Activated naive CD4-positive, alpha-beta T cell (primary cell): ENCODE measurements around the gene CHST10.
"Not testable (repeated sequence)": the region's sequence is repeated elsewhere in the genome, so short reads cannot be mapped to it uniquely, and the experiment has no call there.

ENCODE experiments used
- DNase-seq, 4 experiments: peaks; one replicate each; lab custom pipeline; 2025; lab: John Stamatoyannopoulos, UW

Gene CHST10

DNA sequence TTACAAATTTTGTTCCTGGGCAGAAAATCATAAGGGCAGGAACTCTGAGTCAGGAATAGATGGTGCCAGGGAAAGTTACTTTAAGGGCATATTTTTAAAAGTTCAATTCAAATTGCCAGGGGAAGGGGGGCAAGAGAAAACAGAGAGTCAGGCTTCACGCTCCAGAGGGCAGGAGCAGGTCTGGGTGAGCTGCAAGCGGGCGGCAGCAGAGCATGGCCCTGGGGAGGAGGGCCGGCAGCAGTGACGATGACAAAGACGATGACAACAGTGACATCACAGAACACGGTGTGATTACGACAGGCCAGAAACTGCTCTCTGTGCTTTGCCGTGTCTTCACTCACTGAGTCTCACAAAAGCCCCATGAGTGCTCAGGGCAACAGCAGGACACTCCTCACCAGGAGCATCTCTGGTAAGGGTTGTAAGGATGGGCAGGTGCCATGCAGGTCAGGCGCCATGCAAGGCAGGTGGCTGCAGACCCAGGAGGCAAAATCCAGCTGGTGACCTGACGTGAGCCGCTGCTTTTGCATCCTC, 23.3 kb downstream of the CHST10 start:
- no peak for DNase-seq

DNA sequence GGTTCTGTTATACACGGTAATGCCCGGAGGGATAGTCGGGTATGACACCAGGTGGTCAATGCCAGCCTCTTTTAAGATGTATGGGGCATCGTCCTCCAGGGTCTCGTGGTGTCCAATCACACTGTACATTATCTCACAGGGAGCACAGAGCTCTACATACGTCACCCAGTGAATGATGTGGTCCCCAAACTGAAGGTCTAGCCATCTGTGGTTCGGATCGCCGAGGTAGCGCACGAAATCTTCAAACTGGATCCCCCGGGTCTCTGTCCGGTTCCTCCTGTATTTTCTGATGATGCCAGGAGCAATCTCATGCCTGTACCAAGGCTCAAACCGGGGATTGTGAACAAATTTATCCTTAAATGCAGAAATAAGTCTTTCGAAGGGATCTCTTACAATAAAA, 24.1 kb downstream of the CHST10 start:
- DNase-seq: no peak

DNA sequence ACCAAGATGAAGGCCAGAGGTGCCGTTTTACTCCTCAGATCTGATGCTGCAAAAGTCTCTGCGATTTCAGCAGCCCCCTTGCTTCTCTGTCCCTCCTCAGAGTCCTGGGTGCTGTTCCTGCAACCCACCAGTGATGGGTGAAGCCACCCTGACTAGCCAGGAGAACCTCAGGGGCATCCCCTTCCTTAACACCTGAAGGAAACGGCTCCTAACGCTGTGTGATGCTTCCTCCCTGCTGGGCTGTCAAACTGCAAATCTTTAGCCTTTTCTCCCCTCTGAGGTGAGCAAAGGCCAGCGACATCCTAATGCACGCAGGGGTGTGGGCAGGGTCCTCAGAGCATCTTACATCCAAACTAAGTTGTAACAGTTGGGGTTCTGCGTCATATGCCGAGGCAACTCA, 24.8 kb downstream of the CHST10 start:
- no peak for DNase-seq

DNA sequence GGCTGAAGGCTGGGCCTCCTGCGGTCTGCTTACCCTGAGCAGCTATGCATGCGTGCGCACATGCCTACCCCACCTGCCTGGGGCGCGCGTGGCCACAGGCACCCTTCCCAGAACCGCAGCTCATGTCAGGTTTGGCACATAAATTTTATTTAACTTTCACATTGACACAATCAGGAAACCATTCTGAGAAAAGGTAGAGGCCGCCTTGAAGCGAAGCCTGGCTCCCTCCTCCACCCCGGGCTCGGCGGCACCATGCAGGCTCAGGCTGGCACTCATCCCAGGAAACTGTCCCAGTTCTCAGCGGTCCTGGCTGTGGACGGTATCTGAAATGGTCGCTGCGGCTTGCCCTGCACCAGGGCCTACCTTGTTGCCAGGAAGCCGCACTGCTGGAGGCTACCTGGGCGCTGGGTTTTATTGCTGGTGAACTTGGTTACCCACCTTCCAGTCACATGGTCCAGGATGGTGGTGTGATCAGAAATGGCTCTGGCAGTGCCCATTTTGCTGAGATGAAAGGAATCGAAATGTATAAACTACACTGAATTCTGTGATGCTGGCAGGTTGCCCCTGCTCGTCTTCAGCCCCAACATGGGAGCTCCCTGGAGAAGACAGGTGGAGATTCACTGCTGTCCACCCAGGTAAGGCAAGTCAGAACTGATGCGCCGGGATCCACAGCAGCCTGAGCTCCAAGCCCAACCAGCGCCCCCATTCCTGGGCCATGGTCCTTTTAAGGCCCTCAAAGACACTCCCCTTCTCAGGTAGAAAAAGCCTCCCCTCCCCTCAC, 25.5 kb downstream of the CHST10 start:
- no peak for DNase-seq

DNA sequence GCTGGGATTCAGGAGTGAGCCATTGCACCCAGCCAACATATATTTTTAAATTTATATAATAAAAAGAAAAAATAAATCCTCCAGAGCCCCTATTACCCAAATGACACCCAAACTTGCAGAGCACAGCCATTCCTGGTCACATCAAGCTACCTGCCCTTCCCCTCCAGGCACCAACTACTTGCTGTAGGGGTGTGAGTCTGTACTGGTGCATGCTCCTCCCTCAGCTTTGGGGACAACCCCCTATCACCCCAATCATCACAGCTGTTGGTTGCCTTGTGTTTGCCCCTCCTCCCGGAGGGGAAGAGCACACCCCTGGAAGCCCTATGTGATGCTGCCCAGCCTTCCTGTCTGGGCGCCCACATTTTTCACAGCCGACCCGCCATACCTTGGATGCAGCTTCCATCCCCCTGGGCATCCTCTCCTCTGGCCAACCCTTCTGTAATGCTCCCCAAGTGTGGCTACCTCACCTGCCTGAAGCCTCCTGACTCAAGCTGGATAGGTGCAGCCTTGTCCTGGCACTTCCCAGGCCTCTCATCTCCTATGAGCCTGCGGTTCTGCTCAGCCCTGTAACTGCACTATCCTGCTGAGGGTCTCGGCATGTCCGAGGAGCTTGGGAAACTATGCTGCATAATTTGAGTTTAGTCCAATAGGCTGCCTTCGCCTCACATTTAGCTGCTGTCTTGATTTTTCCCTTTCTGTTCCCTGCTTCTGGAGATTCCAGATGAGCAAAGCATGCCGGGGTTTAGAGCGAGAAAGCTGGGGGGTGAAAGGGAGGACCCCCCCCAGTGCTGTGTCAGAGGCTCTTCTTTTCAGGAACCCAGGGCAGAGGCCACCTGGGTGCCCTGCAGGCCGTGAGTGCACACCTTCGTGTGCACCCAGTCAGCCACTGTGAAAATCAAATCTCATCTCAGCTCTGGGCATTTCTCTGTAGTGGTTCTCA, 27.2 kb downstream of the CHST10 start:
- DNase-seq: no peak

DNA sequence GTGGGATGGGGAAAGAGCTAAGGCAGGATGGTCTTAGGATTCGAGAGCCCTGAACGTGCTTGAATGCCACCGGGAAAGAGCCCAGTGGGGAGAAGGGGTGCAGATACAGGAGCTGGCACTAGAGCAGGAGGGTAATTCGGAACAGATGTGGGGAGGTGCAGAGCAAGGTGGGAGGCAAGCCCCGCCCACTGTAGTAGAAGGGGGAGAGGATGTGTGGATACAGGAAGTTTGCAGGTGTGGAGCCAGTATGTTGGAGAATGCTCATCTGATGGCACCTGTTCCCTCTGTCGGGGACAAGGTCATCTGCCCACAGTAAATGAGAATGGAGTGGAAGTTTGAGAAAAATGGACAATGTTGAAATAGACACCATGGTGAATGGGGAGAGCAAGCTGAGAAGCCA, 28.8 kb downstream of the CHST10 start:
- DNase-seq: no peak

DNA sequence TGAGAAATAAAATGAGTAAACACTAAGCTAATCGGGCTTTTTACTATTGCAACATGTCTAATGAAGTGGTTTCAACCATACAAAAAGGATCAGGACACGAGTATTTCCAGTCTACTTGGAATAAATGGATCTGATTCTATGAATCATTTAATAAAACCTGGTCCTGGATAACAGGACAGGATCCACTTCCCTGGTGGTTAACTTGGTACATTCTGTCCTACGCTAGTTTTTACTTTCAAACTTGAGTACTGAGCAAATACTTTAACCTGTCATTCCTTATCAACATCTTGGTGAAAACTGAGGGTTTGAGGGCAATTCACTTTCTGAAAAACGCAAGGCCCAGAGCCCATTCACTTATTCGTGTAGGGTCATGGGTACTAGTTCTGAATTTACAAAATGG, 33.5 kb downstream of the CHST10 start:
- DNase-seq: no peak

DNA sequence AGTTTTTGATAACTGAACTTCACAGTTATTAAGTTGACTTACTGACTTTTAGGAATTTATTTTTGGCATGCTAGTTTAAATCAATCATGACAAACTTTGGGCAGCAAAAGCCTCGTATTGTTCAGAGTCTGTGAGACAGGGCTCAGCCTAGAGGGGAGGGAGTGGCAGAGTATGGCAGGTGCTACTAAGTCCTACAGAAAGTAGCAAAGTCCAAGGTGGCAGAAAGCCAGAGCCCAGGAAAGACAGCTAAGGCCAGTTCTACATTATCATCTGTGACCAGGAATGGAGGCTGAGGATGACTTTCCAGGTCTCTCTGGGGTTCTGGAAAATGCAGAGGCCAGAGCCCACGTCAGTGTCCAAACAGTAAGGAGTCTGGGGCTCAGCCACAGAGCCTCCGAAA, 34.2 kb downstream of the CHST10 start:
- DNase-seq: no peak

DNA sequence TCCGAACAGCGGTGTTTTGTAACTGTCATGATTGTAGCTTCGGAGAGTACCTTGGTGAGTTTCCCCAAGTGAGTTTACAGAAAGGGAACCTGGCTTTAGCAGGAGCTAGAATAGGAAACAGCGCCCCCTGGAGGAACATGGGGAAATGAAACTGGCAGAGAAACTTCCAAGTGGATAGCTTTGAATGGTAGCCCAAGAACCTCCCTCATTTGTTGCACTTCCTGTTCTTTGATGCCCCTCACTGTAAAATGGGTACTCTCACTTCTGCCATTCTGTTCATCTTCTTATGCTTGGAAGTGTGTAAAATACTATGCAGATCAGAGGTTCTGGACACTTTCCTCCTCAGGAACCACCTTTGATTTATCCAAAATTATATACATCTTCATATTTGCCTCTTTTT, 36.2 kb downstream of the CHST10 start:
- peak in 3 of 4 experiments; percentile 45 to 59 (median 58) for DNase-seq

DNA sequence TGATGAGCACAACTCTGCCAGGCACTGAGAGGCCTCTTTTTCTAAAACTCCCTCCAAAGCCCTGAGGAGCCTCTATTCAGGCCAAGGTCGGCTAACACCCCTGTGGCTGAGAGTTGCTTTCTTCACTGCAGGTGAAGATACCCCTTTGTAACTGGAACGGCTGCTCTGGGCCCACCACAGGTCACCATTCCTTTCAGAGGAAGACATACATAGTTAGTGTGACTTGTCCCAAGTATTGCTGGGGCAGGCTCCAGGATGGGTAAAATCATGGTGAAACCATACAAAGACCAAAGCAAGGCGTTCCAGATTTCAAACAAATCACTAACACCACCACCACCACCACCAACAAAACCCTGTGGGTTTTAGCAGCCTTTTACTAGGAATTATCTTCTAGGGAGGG, 36.8 kb downstream of the CHST10 start:
- no peak for DNase-seq

DNA sequence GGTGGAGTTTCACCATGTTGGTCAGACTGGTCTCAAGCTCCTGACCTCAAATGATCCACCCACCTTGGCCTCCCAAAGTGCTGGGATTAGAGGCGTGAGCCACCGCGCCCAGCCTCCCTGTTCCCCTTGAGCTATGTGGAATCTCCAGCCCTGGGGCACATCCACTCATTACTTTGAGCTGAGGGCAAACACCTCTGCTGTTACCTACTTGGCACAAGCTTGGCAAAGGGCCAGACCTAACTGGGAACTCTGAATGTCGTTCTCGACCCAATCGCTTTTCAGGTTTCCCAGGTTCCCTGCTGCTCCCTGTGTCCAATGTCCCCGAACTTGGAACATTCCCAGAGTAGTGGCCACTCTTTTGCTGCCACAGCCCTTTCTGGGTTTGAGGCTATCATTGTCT, 40.6 kb downstream of the CHST10 start:
- no peak for DNase-seq

DNA sequence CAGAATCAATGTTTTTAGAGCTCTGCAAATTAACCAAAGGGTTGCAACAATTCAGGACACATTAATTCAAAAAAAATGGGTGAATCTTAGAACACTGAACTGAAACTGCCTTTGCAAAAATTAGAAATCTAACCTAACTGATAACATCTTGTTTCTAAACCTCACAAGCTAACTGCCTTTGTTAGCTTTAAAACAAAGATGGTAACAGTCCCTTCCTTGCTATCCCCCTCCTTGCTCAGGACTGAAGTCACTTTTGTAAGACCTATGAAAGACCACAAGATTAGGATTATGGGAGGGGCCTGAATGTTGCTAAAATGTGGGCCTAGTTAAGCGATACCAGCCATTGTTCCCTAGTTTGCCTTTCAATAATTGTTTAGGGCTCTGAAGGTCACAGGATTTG, 50.3 kb downstream of the CHST10 start:
- no peak for DNase-seq

DNA sequence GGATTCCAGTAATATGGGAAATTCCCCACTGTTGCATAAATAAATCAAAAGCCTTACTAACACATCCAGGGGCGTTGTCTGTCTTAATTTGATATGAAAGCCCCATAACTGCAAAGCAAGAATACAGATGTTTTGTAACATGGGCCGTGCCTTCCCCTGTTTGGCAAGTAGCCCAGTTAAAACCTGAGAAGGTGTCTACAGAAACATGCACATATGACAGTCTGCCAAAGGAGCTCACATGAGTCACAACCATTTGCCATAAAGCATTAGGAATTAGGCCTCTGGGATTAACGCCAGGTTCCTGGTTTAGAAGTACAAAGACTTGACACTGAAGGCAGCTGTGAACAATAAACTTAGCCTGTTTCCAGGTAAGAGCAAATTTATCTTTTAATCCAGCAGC, 52.0 kb downstream of the CHST10 start:
- no peak for DNase-seq

DNA sequence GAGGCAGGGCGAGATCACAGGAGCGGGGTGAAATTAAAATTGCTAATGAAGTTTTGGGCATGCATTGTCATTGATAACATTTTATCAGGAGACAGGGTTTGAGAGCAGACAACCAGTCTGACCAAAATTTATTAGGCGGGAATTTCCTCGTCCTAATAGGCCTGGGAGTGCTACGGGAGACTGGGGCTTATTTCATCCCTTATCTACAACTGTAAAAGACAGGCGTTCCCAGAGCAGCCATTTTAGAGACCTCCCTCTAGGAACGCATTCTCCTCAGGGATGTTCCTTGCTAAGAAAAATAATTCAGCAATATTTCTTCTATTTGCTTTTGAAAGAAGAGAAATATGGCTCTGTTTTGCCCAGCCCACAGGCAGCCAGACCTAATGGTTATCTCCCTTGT, 55.2 kb downstream of the CHST10 start:
- DNase-seq: not testable (repeated sequence)

DNA sequence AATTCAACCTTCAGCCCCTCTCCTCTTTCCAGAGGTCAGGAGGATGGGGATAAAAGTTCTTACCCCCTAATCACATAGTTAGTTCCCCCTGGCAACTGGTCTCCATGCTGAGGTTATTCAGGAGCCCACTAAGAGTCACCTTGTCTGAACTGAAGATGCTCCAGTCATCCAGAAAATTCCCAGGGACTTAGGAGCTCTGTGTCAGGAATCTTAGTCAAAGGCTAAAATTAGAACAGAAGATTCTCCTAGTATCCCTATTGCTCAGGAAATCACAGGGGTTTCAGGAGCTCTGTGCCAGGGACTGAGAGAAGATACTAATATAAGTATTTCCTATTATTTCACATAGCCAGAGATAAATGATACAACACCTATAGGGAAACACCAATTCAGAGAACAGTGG, 57.9 kb downstream of the CHST10 start:
- DNase-seq: no peak

DNA sequence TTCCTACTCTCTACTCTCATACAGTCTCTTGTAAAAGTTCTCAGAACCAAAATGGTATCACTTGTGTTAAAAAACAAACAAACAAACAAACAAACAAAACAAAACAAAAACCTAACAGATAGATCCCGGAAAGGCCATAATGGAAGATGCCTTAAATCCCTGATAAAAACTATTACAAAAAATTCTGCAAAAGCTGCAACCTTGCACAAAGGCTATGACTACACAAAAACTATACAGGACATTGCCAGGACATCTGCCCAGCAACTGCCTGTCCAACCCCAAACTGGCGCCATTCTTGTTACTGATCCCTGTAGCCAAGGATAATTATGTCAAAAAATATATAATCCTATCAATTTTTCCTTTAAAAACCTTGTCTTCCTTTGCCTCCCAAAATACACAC, 58.9 kb downstream of the CHST10 start:
- no peak for DNase-seq

DNA sequence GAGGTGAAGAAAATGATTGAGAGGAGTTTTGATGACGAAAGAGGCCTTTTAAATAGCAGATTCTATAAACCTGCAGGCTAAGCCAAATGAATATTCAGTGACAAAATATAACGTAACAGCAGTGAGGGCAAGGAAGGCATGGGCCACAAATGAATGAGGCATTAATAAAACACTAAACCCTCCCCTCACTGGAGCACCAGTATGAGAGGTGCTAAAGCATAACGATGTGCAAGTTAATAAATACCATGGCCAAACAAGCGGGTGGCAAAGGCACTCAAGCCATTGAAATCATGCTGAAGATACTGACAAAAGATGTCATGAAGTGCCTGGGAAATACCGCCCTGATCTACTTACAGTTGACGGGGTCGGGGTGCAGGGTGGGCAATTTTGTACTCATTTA, 64.9 kb downstream of the CHST10 start:
- no peak for DNase-seq

DNA sequence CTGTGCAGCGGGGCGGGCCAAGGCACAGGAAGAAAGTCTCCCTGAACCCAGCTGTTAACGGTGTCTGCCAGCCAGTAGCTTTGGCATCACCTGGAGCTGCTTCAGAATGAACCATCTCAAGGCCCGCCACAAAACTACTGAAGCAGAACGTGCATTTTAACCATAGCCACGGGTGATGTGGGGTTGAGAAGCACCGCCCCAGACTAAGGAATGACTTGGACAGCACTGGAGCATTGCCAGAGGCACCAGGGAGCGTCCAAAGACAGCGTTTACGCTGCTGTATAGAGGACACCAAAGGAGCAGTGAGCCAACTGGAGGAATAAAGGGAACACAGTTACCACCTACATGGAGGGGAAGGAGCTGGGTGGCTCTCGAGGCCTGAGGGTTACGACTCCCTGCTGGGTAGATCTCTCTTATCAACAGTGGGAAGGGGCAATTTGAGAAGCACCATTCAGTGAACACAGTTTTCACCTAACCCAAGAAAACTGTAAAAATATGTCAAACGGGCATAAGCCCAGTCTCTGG, 66.7 kb downstream of the CHST10 start:
- DNase-seq: no peak

DNA sequence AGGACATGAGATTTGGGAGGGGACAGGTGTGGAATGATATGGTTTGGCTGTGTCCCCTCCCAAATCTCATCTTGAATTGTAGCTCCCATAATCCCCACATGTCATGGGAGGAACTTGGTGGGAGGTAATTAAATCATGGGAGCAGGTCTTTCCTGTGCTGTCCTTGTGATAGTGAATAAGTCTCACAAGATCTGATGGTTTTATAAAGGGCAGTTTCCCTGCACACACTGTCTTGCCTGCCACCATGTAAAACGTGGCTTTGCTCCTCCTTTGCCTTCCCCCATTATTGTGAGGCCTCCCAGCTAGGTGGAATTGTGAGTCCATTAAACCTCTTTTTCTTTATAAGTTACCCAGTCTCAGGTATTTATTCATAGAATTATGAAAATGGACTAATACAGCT, 72.3 kb downstream of the CHST10 start:
- DNase-seq: not testable (repeated sequence)

DNA sequence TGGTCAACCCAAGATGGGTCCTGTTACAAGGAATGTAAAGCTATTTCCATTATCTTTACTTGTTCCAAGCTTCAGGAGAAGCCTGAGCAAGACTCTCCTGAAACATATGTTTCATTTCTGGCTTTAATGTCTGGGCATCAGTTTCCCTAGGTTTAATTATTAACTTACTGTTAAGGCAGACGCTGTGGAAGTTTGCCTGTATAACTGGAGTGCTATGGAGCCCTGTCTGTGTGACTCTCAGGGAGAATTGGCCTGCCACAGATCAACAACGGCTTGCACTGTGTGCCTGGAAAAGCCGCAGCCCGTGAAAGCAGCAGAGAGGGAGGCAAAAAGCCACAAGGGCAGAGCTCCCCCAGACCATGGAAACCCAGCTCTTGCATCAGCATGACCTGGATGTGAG, 73.0 kb downstream of the CHST10 start:
- DNase-seq: no peak

DNA sequence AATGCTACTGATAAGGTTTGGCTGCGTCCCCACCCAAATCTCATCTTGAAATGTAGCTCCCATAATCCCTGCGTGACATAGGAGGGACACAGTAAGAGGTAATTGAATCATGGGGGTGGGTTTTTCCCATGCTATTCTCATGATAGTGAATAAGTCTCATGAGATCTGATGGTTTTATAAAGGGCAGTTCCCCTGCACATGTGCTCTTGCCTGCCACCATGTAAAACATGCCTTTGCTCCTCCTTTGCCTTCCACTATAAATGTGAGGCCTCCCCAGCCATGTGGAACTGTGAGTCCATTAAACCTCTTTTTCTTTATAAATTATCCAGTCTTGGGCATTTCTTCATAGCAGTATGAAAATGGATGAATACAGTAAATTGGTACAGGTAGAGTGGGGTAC, 75.0 kb downstream of the CHST10 start:
- not testable (repeated sequence) for DNase-seq
